D721Med (cell line): ENCODE results near the gene CILP2.

ENCODE experiments used
- DNase-seq: peaks from one replicate; pipeline ENCODE4 v3.0.0; 2011; ENCODE audit warnings: low spot score; ENCODE audit not compliant: insufficient read length
- FAIRE-seq: peaks from 2 replicates; lab custom pipeline; 2011; peaks lifted over from hg19 to GRCh38; lab: Jason Lieb, UNC
- CTCF ChIP-seq: IDR thresholded peaks from 2 replicates; pipeline ENCODE4 v1.5.1; 2012; ENCODE audit warnings: mild to moderate bottlenecking, control low read depth; ENCODE audit not compliant: insufficient read depth; ENCODE audit errors: missing control alignments

CILP2 gene

GRCh38 chr19:19507354-19507753 is 30.7 kb upstream of the CILP2 start:
- DNase-seq (no peak), FAIRE-seq (no peak)
- TF ChIP-seq CTCF: no peak

- no peak for DNase-seq
- no peak for FAIRE-seq
- no peak for TF ChIP-seq CTCF
Observed at GRCh38 chr19:19508217-19508616, 29.8 kb upstream of the CILP2 start.

GRCh38 chr19:19510432-19510831 is 27.6 kb upstream of the CILP2 start:
- TF ChIP-seq CTCF: no peak
- DNase-seq: no peak
- no peak for FAIRE-seq

GRCh38 chr19:19513682-19514081 is 24.4 kb upstream of the CILP2 start:
- FAIRE-seq (no peak), DNase-seq (no peak)
- TF ChIP-seq CTCF: no peak

GRCh38 chr19:19514215-19514657 is 23.8 kb upstream of the CILP2 start:
- FAIRE-seq (no peak), DNase-seq (no peak)
- no peak for TF ChIP-seq CTCF

- TF ChIP-seq CTCF: no peak
- no peak for FAIRE-seq
Observed at GRCh38 chr19:19514881-19515641, 23.0 kb upstream of the CILP2 start, which contains the start of gene TSSK6. Gene TSSK6, minus strand, starts transcription at chr19:19515548. Its CDS starts 121 bp downstream, at chr19:19515427.

More at GRCh38 chr19:19514881-19515641, 23.0 kb upstream of the CILP2 start, which contains the start of gene TSSK6:
- DNase-seq: no peak
